SK-N-SH (cell line): ENCODE results near the gene PHYKPL. TPM values are rescaled to one million over a fixed set of nuclear protein-coding genes. Genes with fewer than 3 reads are reported as not detected.

Experiments
- CTCF ChIA-PET: fragments of 300-600, 350-600 bp; formaldehyde crosslinking; extraction: SDS; loops from one replicate; lab custom pipeline; 2021; lab: Yijun Ruan, JAX
- POLR2A ChIA-PET: fragments of 350-600 bp; sonication (Branson Sonifier 250); formaldehyde crosslinking; extraction: SDS; loops from one replicate; lab custom pipeline; 2020; ENCODE audit warnings: antibody characterized with exemption, inconsistent platforms; lab: Yijun Ruan, JAX
- DNase-seq: peaks from one replicate; pipeline ENCODE4 v3.0.0; 2012
- H2AFZ ChIP-seq: fragments of 200-600 bp; sonication (generic); 2 replicates; pipeline ENCODE4 v1.8.1; 2016; ENCODE audit warnings: antibody characterized with exemption, mild to moderate bottlenecking, low read depth
- H3F3A ChIP-seq: fragments of 200-600 bp; sonication (generic); replicated peaks from 2 replicates; pipeline ENCODE3; 2016; ENCODE audit warnings: antibody characterized with exemption, mild to moderate bottlenecking; ENCODE audit not compliant: insufficient read depth
- H3K27ac ChIP-seq, 2 experiments: fragments of 200-500 bp in 1 of 2; fragments of 200-600 bp in 1 of 2; sonication (Bioruptor generic) in 1 of 2; sonication (generic), shearing (Covaris generic) in 1 of 2; 2 replicates each; pipeline versions ENCODE4 v1.5.1 to v1.6.1; 2014 to 2016; ENCODE audit warnings: low read depth in 2 of 2, inconsistent platforms in 1 of 2, low read length in 1 of 2, mild to moderate bottlenecking in 1 of 2, mixed read lengths in 1 of 2
- H3K27me3 ChIP-seq: fragments of 200-600 bp; sonication (generic), shearing (Covaris generic); 2 replicates; pipeline ENCODE4 v1.6.1; 2016; ENCODE audit warnings: mixed run types; ENCODE audit not compliant: insufficient read depth
- H3K36me3 ChIP-seq, 2 experiments: fragments of 200-500 bp in 1 of 2; fragments of 200-600 bp in 1 of 2; sonication (Bioruptor generic) in 1 of 2; sonication (generic) in 1 of 2; replicated peaks in 1 of 2; 2 replicates each; pipeline versions ENCODE3 to v1.5.1; 2014 to 2016; ENCODE audit warnings: low read length in 1 of 2, mild to moderate bottlenecking in 1 of 2; ENCODE audit not compliant: insufficient read depth in 2 of 2, control insufficient read depth in 1 of 2
- H3K4me1 ChIP-seq, 2 experiments: fragments of 200-500 bp in 1 of 2; fragments of 200-600 bp in 1 of 2; sonication (Bioruptor generic) in 1 of 2; sonication (generic), shearing (Covaris generic) in 1 of 2; 2 replicates each; pipeline versions ENCODE4 v1.5.1 to v1.6.1; 2014 to 2016; ENCODE audit warnings: low read depth in 1 of 2, low read length in 1 of 2, mixed run types in 1 of 2; ENCODE audit not compliant: insufficient read depth in 2 of 2, control insufficient read depth in 1 of 2
- H3K4me2 ChIP-seq: fragments of 200-600 bp; sonication (generic), shearing (Covaris generic); 2 replicates; pipeline ENCODE4 v1.6.1; 2017; ENCODE audit warnings: mixed run types
- H3K4me3 ChIP-seq, 2 experiments: fragments of 200-500 bp in 1 of 2; fragments of 200-600 bp in 1 of 2; sonication (Bioruptor generic) in 1 of 2; sonication (generic), shearing (Covaris generic) in 1 of 2; 2 replicates each; pipeline versions ENCODE4 v1.5.1 to v1.8.1; 2014 to 2016; ENCODE audit warnings: low read depth in 2 of 2, inconsistent platforms in 1 of 2, low read length in 1 of 2, mild to moderate bottlenecking in 1 of 2, mixed read lengths in 1 of 2, moderate library complexity in 1 of 2
- H3K79me2 ChIP-seq: fragments of 200-600 bp; sonication (generic); 2 replicates; pipeline ENCODE4 v1.8.1; 2017; ENCODE audit warnings: mild to moderate bottlenecking; ENCODE audit not compliant: insufficient read depth
- H3K9ac ChIP-seq: fragments of 200-600 bp; sonication (generic); 2 replicates; pipeline ENCODE4 v1.6.1; 2017; ENCODE audit warnings: mixed run types
- H3K9me2 ChIP-seq: fragments of 200-600 bp; sonication (generic); 2 replicates; pipeline ENCODE4 v1.6.1; 2017; ENCODE audit warnings: mixed run types
- H3K9me3 ChIP-seq: fragments of 200-600 bp; sonication (generic); 2 replicates; pipeline ENCODE4 v1.6.1; 2017; ENCODE audit warnings: mixed run types, mild to moderate bottlenecking, moderate library complexity
- H4K20me1 ChIP-seq: fragments of 200-600 bp; sonication (generic); 2 replicates; pipeline ENCODE4 v1.6.1; 2017; ENCODE audit warnings: mild to moderate bottlenecking, mixed run types; ENCODE audit not compliant: insufficient read depth
- CHD2 ChIP-seq: fragments of 150-350 bp; IDR thresholded peaks from 2 replicates; pipeline ENCODE4 v1.6.1; 2018; ENCODE audit warnings: low read length; ENCODE audit not compliant: partially characterized antibody
- CTCF ChIP-seq: fragments of 200-600 bp; sonication (generic); IDR thresholded peaks from 2 replicates; pipeline ENCODE4 v1.6.1; 2017; ENCODE audit warnings: antibody characterized with exemption, mild to moderate bottlenecking, moderate library complexity
- ELF1 ChIP-seq: IDR thresholded peaks from 2 replicates; pipeline ENCODE4 v1.4.0; 2012
- EP300 ChIP-seq, 2 experiments: IDR thresholded peaks; 2 replicates each; pipeline versions ENCODE4 v1.4.0 to v1.6.1; 2012; ENCODE audit warnings: borderline replicate concordance in 1 of 2, low read depth in 1 of 2, low read length in 1 of 2
- FOSL2 ChIP-seq: IDR thresholded peaks from 2 replicates; pipeline ENCODE4 v1.4.0; 2012; ENCODE audit warnings: low read depth, mild to moderate bottlenecking, moderate library complexity, borderline replicate concordance
- FOXJ3 ChIP-seq: sonication (generic); formaldehyde crosslinking; IDR thresholded peaks from 2 replicates; pipeline ENCODE4 v1.5.1; 2020; ENCODE audit warnings: mild to moderate bottlenecking, missing genetic modification reagents
- GATA2 ChIP-seq: sonication (generic); formaldehyde crosslinking; IDR thresholded peaks from 2 replicates; pipeline ENCODE4 v1.5.0; 2020; ENCODE audit warnings: mild to moderate bottlenecking, missing genetic modification reagents
- MAX ChIP-seq: IDR thresholded peaks from 2 replicates; pipeline ENCODE4 v1.4.0; 2012; ENCODE audit warnings: low read depth
- MEF2A ChIP-seq: IDR thresholded peaks from 2 replicates; pipeline ENCODE4 v1.4.0; 2012; ENCODE audit warnings: low read depth, borderline replicate concordance
- MXI1 ChIP-seq: IDR thresholded peaks from 2 replicates; pipeline ENCODE4 v1.6.1; 2012; ENCODE audit warnings: mild to moderate bottlenecking, low read depth, low read length, improper control_type of control experiment
- NRF1 ChIP-seq: IDR thresholded peaks from 2 replicates; pipeline ENCODE4 v1.6.1; 2012; ENCODE audit warnings: low read depth, mild to moderate bottlenecking, low read length
- POLR2AphosphoS5 ChIP-seq: IDR thresholded peaks from 2 replicates; pipeline ENCODE4 v1.6.1; 2012; ENCODE audit warnings: low read depth, low read length
- RAD21 ChIP-seq: IDR thresholded peaks from 2 replicates; pipeline ENCODE4 v1.6.1; 2012; ENCODE audit warnings: mild to moderate bottlenecking, low read length
- RCOR1 ChIP-seq: fragments of 150-350 bp; IDR thresholded peaks from 2 replicates; pipeline ENCODE4 v1.6.1; 2017; ENCODE audit warnings: antibody characterized with exemption, low read length
- RXRA ChIP-seq: IDR thresholded peaks from 2 replicates; pipeline ENCODE4 v1.4.0; 2012; ENCODE audit warnings: low read depth, mild to moderate bottlenecking, borderline replicate concordance
- SMC3 ChIP-seq: IDR thresholded peaks from 2 replicates; pipeline ENCODE4 v1.6.1; 2012; ENCODE audit warnings: low read depth, low read length, improper control_type of control experiment
- TAF1 ChIP-seq: IDR thresholded peaks from 2 replicates; pipeline ENCODE4 v1.6.1; 2012; ENCODE audit warnings: low read depth, mild to moderate bottlenecking, low read length, moderate library complexity, borderline replicate concordance
- TCF12 ChIP-seq: IDR thresholded peaks from 2 replicates; pipeline ENCODE4 v1.4.0; 2012
- USF2 ChIP-seq: fragments of 150-350 bp; IDR thresholded peaks from 2 replicates; pipeline ENCODE4 v1.6.1; 2017; ENCODE audit warnings: antibody characterized with exemption, low read length, low read depth, borderline replicate concordance
- WGBS: methylation state at CpG from one replicate; pipeline ENCODE4 v1.1.6; 2017; ENCODE audit warnings: low lambda C conversion rate; 5-methylcytosine and 5-hydroxymethylcytosine counted together
- polyA plus RNA-seq, 3 experiments: library from polyadenylated mRNA; depleted of rRNA; stranded (reverse); fragments of >200 nt; gene quantifications; 2 replicates each; pipeline ENCODE4 v1.2.3, GENCODE V29; 2012
- TF ChIP-seq, protein P1 (sequence below): IDR thresholded peaks from 2 replicates; pipeline ENCODE4 v1.4.0; 2012; ENCODE audit warnings: low read depth, borderline replicate concordance

Gene PHYKPL
- polyA plus RNA-seq, 1 of the 3 experiments (the other 2 are of a cell fraction): 46.8 TPM

- WGBS: 29% methylated on average over 2 of the region's 7 CpGs
- no peaks in the 10 kb centered on the region for H3K79me2 ChIP-seq
- H3F3A ChIP-seq: no peaks in the 10 kb centered on the region
Observed at GRCh38 chr5:178265746-178266145, 33.1 kb upstream of the PHYKPL start.

More at GRCh38 chr5:178265746-178266145, 33.1 kb upstream of the PHYKPL start:
- no peak for TF ChIP-seq RCOR1
- no peak for TF ChIP-seq TCF12
- no peak for TF ChIP-seq ELF1
- TF ChIP-seq TAF1: no peak
- no peak for TF ChIP-seq SMC3
- TF ChIP-seq CHD2: no peak
- no peak for TF ChIP-seq POLR2AphosphoS5
- TF ChIP-seq MAX: no peak
- no peak for TF ChIP-seq FOSL2
- no peak for TF ChIP-seq EP300 (IDR thresholded peaks at IDR 0.05; ENCODE audit: borderline replicate concordance in 1 of 2, low read depth in 1 of 2, low read length in 1 of 2)
- TF ChIP-seq CTCF: no peak
- no peak for TF ChIP-seq GATA2 (CRISPR knock-in tag)
- no peak for TF ChIP-seq RAD21
- TF ChIP-seq, protein P1, sequence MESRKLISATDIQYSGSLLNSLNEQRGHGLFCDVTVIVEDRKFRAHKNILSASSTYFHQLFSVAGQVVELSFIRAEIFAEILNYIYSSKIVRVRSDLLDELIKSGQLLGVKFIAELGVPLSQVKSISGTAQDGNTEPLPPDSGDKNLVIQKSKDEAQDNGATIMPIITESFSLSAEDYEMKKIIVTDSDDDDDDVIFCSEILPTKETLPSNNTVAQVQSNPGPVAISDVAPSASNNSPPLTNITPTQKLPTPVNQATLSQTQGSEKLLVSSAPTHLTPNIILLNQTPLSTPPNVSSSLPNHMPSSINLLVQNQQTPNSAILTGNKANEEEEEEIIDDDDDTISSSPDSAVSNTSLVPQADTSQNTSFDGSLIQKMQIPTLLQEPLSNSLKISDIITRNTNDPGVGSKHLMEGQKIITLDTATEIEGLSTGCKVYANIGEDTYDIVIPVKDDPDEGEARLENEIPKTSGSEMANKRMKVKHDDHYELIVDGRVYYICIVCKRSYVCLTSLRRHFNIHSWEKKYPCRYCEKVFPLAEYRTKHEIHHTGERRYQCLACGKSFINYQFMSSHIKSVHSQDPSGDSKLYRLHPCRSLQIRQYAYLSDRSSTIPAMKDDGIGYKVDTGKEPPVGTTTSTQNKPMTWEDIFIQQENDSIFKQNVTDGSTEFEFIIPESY: no peak
- no peak for TF ChIP-seq RXRA
- no peak for TF ChIP-seq MXI1
- no peak for TF ChIP-seq NRF1
- TF ChIP-seq USF2: no peak
- no peak for TF ChIP-seq FOXJ3 (CRISPR knock-in tag)
- no peak for TF ChIP-seq MEF2A
- Histone ChIP-seq H3K4me1 (no peaks in the 10 kb centered on the region), H3K27me3 (no peaks in the 10 kb centered on the region), H3K27ac (no peak overlapping the region), H3K9me3 (no peaks in the 10 kb centered on the region), H2AFZ (no peak overlapping the region), H4K20me1 (no peaks in the 10 kb centered on the region), H3K9ac (no peak overlapping the region), H3K9me2 (no peaks in the 10 kb centered on the region), H3K4me3 (no peak overlapping the region), H3K36me3 (no peaks in the 10 kb centered on the region), H3K4me2 (no peak overlapping the region)
- ChIA-PET POLR2A (no interaction called here), CTCF (interaction anchor here (1.1 kb wide), 1 partner anchor 14 kb away, joined by 9 read pairs; no protein-coding TSS in a partner anchor)
- DNase-seq: no peak
